Measurements from ENCODE around the gene MIA3. TPM values are rescaled to one million over a fixed set of nuclear protein-coding genes. Genes with fewer than 3 reads are reported as not detected.

The MIA3 gene
- total RNA-seq, result 19.6 and 33.5 TPM in 2 replicates

GRCh38 chr1:222618001-222618879, at the start of gene MIA3:
TSS of gene MIA3 (plus strand) at chr1:222618097. CDS start at chr1:222618111, 14 bp downstream.

GRCh38 chr1:222589462-222590302, 28.2 kb upstream of the MIA3 start, which contains the start of gene TAF1A:
TSS of gene TAF1A (minus strand) at chr1:222589933.

GRCh38 chr1:222712253-222713090, 94.6 kb downstream of the MIA3 start, which contains the start of the genes AIDA and BROX:
TSS of gene AIDA (minus strand) at chr1:222712491. CDS start at chr1:222712317, 174 bp downstream.
TSS of gene BROX (plus strand) at chr1:222712564. CDS start at chr1:222715700, 3,136 bp downstream.

Other genes with a start within 250 kb of the MIA3 start
- gene HHIPL2, start 70.0 kb upstream of the MIA3 start, total RNA-seq, result 0.08 TPM in 1 of 2 replicates, not detected in the other
- gene TAF1A, start 28.2 kb upstream of the MIA3 start, total RNA-seq, result 7.6 and 11.6 TPM in 2 replicates
- gene AIDA, start 94.4 kb downstream of the MIA3 start, total RNA-seq, result 48.2 and 52.1 TPM in 2 replicates
- gene BROX, start 94.5 kb downstream of the MIA3 start, total RNA-seq, result 34.3 and 37.7 TPM in 2 replicates
- gene FAM177B, start 119.1 kb downstream of the MIA3 start, total RNA-seq, result not detected in 2 replicates
- 0.19 and 1.2 TPM in 2 replicates for gene DISP1, start 196.9 kb downstream of the MIA3 start, total RNA-seq